ENCODE results near the gene FAM222B.

FAM222B gene

GRCh38 chr17:28749516-28750177, 92.9 kb downstream of the FAM222B start:
- DNase-seq (ENCODE audit: extremely low spot score, insufficient read length, low read depth) (no peak), FAIRE-seq (no peak)

- no peak for FAIRE-seq
- DNase-seq (ENCODE audit: extremely low spot score, insufficient read length, low read depth): no peak
Measured at GRCh38 chr17:28748852-28749515, 93.6 kb downstream of the FAM222B start.

GRCh38 chr17:28747801-28748750, 94.5 kb downstream of the FAM222B start:
- DNase-seq (ENCODE audit: extremely low spot score, insufficient read length, low read depth): no peak
- no peak for FAIRE-seq

GRCh38 chr17:28747051-28747691, 95.4 kb downstream of the FAM222B start:
- no peak for FAIRE-seq

GRCh38 chr17:28746611-28747050, 96.0 kb downstream of the FAM222B start:
- FAIRE-seq (no peak), DNase-seq (ENCODE audit: extremely low spot score, insufficient read length, low read depth) (no peak)

More at GRCh38 chr17:28747051-28747691, 95.4 kb downstream of the FAM222B start:
- no peak for DNase-seq (ENCODE audit: extremely low spot score, insufficient read length, low read depth)

- FAIRE-seq (no peak), DNase-seq (ENCODE audit: extremely low spot score, insufficient read length, low read depth) (no peak)
Measured at GRCh38 chr17:28745786-28746411, 96.7 kb downstream of the FAM222B start.

GRCh38 chr17:28744972-28745785, 97.4 kb downstream of the FAM222B start:
- FAIRE-seq: no peak
- no peak for DNase-seq (ENCODE audit: extremely low spot score, insufficient read length, low read depth)

- no peak for FAIRE-seq
- DNase-seq (ENCODE audit: extremely low spot score, insufficient read length, low read depth): no peak
Measured at GRCh38 chr17:28744104-28744971, 98.3 kb downstream of the FAM222B start.

- DNase-seq (ENCODE audit: extremely low spot score, insufficient read length, low read depth) (no peak), FAIRE-seq (peak; percentile 48)
Measured at GRCh38 chr17:28743243-28744103, 99.1 kb downstream of the FAM222B start, which contains the start of gene TRAF4. Gene TRAF4 (plus strand): TSS chr17:28744011. CDS start chr17:28744113, 102 bp downstream.

- FAIRE-seq (peak; percentile 94), DNase-seq (ENCODE audit: extremely low spot score, insufficient read length, low read depth) (no peak)
Measured at GRCh38 chr17:28741358-28742349, 100.9 kb downstream of the FAM222B start.

- DNase-seq (ENCODE audit: extremely low spot score, insufficient read length, low read depth) (no peak), FAIRE-seq (no peak)
Measured at GRCh38 chr17:28740406-28741357, 101.9 kb downstream of the FAM222B start.

- DNase-seq (ENCODE audit: extremely low spot score, insufficient read length, low read depth) (no peak), FAIRE-seq (peak; percentile 83)
Measured at GRCh38 chr17:28738680-28739384, 103.8 kb downstream of the FAM222B start.

- FAIRE-seq (peak; percentile 89), DNase-seq (ENCODE audit: extremely low spot score, insufficient read length, low read depth) (peak; percentile 75)
Measured at GRCh38 chr17:28737770-28738679, 104.6 kb downstream of the FAM222B start.
